ENCODE data around the gene HERPUD2.

DNA sequence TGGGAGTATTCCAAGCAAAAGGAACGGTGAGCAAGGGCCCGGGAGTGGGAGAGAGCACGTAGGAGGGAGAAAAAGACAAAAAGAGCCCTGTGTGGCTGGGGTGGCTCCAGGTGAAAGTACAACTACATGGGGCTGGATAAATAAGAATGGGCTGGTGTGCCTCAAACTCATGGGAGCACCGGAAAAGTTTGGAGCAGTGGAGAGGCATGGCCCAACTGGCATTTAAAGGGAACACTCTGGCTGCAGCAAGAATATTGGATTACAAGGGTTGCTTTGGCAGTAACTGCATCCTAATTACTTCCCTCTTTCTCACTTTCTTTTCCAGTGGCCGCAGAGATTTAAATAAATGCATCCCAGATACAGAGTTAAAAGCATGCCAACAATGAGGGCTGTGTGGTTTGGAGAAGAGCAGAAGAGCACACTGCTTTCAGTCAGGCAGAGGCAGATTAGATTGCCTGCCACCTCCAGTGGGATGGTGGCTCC lies 39.1 kb upstream of the HERPUD2 start:
- TF ChIP-seq, protein P1, sequence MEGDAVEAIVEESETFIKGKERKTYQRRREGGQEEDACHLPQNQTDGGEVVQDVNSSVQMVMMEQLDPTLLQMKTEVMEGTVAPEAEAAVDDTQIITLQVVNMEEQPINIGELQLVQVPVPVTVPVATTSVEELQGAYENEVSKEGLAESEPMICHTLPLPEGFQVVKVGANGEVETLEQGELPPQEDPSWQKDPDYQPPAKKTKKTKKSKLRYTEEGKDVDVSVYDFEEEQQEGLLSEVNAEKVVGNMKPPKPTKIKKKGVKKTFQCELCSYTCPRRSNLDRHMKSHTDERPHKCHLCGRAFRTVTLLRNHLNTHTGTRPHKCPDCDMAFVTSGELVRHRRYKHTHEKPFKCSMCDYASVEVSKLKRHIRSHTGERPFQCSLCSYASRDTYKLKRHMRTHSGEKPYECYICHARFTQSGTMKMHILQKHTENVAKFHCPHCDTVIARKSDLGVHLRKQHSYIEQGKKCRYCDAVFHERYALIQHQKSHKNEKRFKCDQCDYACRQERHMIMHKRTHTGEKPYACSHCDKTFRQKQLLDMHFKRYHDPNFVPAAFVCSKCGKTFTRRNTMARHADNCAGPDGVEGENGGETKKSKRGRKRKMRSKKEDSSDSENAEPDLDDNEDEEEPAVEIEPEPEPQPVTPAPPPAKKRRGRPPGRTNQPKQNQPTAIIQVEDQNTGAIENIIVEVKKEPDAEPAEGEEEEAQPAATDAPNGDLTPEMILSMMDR (IDR thresholded peaks at IDR 0.05): no peak
- no peak for TF ChIP-seq POLR2A (IDR thresholded peaks at IDR 0.05)
- TF ChIP-seq POLR2AphosphoS5 (IDR thresholded peaks at IDR 0.05; ENCODE audit: insufficient read depth in 1 of 2, low read depth in 1 of 2): no peak
